Right forelimb (tissue), 1 donor: ENCODE measurements around the gene PBX3.
"Not testable (repeated sequence)": the region's sequence is repeated elsewhere in the genome, so short reads cannot be mapped to it uniquely, and the experiment has no call there.

ENCODE experiments used
- DNase-seq: peaks from one replicate; pipeline ENCODE4 v3.0.0-alpha.2; 2018

Gene PBX3

DNA sequence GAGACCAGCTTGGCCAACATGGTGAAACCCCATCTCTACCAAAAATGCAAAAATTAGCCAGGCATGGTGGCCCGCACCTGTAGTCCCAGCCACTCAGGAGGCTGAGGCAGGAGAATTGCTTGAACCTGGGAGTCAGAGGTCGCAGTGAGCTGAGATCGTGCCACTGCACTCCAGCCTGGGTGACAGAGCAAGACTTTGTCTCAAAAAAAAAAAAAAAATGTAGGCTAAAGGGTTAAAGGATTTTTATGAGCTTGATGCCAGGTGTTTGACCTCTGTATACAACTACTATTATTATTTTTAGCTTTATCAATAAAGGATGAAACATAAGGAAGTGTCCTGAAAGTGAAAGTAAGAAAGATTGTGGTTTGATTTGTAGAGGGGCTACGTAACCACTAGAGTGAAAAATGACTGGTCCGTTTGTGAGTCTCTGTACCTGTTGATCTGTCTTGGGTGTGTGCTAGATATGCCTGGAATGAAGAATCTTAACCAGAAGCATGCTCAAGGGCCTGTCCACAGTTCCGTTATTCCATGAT, 76.8 kb downstream of the PBX3 start:
- not testable (repeated sequence) for DNase-seq

DNA sequence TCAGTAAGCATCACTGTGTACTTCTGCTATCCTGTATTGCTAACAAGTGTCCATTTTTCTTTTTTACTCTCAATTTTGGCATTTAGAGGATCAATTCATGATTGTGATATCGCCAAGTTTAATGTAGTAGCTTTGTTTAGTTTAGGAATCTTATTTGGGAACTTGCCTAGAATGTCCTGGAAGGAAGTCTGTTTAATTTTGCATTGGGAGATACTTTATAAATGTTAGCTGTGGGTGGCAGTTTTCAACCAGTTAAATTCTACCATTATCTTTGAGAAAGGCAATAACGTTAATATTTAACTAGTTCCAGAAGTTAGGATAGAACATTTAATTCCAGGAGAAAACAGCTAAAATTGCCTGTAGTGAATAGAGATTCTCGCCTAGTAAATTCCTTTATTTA, 78.6 kb downstream of the PBX3 start:
- DNase-seq: no peak

DNA sequence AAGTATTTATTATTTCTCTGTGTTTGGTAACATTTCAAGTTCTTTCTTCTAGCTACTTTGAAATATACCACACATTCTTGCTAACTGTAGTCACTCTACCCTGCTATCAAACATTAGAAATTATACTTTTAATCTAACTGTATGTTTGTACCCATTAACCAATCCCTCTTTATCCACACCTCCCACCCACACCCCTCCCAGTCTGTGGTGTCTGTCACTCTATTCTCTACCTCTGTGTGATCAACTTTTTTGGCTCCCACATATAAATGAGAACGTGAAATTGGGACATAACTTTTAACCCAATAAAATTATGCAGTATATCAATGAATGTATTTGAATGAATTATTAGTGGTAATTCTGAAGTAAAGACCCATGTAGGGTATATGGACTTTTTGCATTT, 79.7 kb downstream of the PBX3 start:
- no peak for DNase-seq

DNA sequence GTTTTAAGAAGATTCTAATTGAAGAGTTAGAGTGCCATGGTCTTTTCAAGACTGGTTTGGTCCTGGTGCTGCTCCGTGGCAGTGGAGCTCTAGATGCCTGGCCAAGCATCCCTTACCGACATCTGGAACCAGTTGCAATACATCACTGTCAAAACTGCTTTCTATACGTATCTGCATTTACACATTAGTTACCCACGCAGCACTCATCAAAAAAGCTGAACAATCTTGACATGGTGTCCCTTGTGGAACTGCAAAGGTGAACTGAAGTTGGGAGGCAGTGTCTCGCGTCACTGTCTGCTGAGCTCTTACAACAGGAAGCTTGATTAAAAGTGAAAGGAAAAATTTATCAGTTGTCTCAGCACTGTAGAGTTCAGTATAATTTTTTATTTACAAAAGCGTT, 82.6 kb downstream of the PBX3 start:
- no peak for DNase-seq

DNA sequence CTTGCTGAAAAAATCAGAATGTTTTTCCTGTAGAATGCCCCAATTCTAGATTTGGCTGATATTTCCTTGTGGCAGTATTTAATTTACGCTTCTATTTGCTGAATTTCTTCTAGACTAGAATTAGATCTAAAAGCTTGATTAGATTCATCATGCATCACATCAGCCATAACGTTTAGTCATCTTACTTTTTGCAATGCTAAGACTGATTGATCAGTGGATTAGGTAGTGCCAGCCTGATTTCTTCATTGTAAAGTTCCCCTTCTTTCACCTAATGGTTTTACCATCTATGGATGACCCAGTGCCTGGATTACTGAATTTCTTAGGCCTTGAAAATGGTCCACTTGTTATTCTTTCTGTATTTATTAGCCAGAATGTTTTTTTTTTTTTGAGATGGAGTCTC, 83.9 kb downstream of the PBX3 start:
- DNase-seq: no peak

DNA sequence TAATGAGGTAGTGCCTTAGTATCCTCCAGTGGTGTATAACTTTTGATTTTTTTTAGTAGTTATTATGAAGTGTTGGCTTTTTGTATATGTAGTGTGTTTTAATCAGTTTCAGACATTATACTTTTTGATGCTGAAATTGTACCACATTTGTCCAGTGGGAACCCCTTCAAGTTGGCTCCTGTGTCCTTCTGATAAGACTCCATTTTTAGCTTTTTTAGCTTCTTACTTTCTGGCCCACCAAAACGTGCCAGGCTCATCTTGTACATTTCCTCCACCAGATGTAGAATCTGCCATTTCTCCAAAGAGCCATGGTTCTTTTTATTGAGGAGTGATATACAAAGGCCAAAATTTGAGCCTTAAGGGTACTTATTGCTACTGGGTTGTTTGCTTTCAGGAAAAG, 84.4 kb downstream of the PBX3 start:
- no peak for DNase-seq

DNA sequence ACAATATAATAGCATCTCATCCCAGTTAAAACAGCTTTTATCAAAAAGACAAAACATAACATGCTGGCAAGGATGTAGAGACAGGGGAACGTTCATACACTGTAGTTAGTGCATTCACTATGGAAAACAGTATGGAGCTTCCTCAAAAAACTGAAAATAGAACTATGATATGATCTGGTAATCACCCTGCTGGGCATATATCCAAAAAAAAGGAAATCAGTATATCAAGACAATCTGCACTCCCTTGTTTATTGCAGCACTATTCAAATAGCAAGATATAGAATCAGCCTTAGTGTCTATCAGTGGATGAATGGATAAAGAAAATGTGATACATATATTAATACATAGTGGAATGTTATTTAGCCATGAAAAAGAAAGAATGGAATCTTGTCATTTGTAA, 88.5 kb downstream of the PBX3 start:
- no peak for DNase-seq

DNA sequence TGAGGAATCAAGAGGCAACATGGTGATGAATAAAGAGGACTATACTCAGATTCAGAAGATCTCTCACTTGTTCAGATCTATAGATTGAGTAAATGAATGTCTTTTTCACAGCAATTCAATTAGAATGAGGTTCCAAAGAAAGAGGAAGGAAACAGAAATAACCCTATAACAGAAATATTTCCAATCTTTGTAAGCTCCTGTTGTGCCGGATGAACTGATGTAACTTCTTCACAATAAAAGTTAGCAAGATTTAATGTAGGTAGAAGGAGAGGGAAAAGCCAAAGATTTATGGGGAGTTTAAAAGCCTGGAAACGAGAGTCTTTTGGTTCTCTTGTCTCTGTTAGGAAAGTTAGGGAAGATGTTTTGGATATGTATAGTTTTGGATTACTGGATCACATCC, 92.1 kb downstream of the PBX3 start:
- no peak for DNase-seq

DNA sequence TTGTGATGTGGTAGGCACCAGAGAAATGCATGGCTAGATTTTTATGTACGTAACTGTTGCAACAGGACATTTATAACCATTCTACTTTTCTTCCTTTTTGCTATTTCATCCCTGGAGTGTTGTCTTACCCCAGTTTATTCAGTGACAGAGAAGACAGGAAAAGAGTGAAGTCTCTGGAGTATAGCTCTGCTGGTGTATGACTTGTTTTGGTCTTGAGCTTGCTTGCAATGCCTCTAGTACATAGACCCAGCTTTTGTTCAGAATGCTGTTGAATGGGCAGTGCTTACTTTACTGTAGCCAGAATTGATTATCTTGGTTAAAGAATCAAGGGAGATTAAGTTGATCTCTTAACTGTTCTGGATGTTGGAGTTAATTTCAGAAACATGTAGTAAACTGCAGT, 94.3 kb downstream of the PBX3 start:
- DNase-seq: no peak

DNA sequence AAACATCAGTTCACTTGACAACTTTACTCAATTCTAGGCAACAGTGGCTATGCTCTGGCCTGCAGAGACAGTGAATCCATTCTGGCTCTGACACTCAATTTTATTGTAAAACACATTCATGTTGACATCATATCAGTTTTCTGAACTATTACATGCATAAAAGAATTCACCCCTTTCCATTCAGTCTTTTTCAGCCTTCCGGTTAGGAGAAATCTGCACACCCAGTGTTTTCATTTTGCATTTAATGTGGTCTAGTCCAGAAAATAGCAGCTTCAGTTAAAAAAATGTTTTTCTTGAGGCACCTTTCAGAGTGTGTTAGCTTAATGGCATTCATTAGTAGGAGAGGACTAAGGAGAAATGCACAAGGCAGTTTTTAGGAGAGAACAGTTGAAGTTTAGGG, 95.1 kb downstream of the PBX3 start:
- DNase-seq: no peak

DNA sequence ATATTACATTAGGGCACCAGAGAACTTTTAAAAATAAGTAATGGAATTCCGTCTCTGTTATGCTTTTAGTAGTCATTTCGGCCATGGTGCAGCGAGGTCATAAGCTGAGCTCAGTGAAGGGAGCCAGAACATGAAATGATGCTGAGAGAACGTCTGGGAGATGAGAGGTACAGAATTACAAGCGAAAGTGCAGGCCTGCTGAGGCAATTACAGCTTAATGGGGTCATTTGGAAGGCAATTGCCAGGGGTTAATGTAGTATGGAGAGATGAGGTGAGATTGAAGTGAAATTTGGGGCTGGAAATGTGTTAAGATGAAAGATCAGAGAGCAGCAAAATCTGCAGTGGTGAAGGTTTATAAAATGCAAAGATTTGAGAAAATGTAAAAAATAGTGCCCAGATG, 96.5 kb downstream of the PBX3 start:
- DNase-seq: no peak

DNA sequence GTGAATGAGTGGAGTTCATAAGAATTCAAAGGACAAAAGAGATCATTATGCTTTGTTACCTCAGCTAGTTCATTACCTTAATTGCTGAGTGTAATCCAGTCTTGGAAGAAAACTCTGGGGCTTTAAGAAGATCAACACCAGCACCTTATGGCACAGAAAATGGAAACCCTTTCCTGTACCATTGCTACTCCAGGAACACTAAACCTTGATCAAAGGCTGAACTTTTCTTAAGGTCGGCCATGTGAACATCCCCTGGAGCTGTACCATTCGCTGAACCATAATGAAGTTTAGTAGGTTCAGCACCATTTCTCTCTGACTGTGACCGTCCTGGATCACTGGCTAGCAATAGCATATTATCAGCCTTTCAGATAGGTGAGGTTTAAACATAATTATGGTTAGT, 97.4 kb downstream of the PBX3 start:
- no peak for DNase-seq

DNA sequence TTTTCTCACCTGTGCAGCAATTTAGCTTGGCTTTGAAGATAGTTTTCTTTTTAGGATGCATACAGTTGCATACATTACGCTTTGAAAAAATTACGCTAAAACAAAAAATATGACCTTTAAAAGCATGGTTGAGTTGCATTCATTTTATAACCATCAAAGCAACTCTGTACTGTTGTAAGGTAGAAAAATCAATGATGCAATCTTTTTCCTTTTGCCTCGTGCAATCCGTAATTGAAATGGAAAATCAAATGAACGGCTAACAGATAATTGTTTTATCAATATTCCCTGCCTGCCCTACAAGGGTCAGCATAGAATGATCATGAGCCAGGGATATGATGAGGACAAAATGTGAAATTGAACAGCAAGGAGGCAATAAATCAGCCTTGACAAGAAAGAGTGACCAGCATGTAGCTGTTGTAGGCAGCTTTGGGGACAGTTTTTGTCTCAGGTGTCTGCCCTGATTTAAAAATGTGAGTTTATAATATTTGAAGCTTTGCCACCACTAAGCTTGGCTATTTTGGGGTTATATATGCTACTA, 98.2 kb downstream of the PBX3 start:
- DNase-seq: no peak

DNA sequence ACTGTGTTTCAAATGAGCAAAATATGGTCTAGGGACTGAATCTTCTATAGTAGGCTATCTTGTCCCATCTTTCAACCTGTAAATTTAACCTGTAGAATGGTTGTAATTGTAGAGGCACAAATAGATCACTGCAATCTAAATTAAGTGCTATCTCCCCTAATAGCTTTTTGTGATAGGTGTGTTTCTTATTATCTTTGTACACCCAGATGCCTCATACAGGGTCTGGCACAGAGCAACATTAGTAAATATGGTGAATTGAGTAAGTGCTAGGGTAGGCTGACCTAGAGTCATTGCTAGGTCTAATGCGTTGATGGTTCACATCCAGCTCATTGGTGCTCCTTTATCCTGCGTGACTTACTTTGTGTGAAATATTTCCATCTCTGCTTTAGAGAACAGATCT, 100.6 kb downstream of the PBX3 start:
- DNase-seq: no peak

DNA sequence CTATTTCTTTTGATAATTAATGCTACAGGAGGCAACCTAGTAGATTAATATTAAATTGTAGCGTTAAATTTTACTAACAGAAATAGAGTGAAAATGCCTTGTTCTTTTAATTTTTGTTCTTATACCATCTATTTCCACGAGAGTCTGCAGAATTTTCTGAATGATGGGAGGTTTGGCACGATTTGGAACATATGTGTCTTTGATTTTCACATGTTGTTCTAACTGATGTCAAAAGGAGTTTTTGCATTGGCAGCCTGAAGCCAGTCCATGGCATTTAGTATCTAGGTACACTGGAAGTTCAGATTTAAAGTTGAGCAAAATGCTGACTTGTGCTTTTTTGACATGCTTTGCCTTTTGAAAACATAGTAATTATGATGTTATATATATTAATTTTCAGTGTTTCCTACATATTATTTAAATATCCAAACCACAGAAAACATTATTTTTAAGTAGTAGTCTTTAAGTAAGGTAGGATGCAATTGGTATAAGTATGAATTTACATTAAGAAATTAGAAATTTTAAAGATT, 103.0 kb downstream of the PBX3 start:
- no peak for DNase-seq

DNA sequence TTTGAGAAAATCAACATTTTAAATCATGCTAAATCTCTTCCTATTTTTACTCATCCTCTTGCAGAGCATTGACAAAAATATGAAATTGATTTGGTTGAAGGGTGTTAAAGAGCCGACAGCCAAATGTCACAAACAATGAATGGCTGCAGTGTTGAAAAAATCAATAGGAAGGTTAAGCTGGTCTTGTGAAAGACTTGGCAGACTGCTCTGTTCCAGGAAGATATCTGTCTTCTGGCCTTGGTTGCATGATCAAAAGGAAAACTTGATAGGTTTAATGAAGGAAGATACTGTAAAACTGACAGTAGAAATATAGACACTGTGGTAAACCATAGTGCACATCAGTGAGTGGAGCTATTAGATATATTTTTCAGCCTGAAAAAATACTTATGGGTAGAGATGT, 103.6 kb downstream of the PBX3 start:
- no peak for DNase-seq

DNA sequence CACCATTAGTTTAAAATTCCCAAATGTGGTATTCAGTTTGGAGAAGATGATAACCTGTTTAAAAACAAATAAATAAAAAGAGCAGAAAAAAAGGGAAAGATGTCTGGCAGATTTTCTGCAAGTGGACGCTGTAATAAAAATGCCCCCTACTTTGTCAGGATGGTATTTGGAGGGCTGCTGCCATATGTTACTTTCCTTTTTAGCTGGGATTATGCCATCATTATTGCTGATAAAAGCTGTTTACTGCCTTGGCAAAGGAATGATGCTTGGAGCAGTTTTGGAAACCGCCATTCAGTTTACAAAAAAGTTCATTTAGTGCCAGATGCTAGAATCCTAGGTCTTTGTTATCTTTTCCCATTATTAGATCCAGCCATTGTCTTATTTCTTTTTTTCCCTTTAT, 104.8 kb downstream of the PBX3 start:
- no peak for DNase-seq

DNA sequence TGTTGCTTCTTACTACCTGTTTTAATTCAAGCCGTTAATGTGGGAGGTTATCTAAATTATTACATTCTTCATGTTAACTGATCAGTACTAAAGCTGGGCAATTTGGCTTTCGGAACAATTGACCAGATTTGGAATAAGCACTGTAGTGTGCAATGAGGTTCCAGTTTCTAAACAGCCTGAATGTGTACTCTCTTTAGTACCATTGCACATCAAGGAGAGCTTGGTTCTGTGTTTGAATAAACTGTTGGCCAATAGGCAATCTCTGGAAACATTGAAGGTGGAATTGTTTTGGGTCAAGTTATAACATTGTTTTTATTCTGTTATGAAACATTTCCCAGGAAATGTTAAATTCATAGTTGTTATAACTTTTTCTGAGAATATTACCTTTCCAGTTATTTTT, 105.2 kb downstream of the PBX3 start:
- DNase-seq: no peak

DNA sequence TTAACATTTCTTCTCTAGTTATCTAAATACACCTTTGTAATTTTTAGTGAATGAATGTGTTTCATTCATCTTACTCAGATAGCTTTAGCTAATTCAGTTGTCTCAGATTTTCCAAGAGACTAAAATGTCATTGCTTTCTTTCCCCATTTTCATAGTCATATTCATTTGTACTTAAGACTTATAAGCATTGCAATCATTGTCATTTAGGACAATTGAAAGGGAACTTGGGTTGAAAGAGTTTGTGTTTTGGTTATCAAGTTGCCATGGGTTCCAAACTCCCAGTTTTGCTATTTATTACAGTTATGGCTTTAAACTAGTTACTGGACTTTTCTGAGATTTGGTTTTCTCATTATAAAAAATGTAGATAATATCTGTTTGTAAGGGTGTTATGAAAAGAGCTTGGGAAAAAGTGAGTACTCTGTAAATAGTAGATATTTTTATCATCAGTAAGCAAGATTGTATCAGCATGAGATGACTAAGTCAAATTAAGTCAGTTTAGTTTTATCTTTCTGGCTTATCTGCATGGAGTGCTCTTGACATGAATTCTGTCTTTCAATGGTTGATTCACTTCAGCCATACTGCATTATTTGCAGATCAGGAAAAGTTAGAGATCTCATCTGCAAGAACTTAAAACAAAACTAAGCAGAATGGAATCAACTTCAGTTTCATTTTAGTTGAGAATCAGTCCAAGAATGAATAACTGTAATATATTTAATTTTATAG, 107.5 kb downstream of the PBX3 start:
- DNase-seq: no peak

DNA sequence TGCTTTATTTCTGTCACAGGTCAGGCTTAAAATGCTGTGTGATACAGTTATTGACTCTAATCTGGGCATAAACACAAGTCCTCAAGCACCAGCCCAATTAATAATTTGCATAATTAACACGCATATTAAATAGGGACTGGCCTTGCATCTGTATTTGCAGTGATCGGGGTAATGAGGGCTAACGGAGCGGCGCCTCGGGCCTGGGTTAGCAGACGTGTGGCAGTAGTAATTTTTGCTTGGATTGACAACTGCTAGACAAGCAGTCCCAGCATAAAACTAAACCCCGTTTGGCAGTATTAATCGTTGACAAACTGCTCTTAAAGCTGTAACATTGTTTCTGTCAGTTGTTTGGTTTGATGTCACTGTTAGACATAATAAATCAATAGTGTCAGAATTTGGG, 109.2 kb downstream of the PBX3 start:
- DNase-seq: no peak

DNA sequence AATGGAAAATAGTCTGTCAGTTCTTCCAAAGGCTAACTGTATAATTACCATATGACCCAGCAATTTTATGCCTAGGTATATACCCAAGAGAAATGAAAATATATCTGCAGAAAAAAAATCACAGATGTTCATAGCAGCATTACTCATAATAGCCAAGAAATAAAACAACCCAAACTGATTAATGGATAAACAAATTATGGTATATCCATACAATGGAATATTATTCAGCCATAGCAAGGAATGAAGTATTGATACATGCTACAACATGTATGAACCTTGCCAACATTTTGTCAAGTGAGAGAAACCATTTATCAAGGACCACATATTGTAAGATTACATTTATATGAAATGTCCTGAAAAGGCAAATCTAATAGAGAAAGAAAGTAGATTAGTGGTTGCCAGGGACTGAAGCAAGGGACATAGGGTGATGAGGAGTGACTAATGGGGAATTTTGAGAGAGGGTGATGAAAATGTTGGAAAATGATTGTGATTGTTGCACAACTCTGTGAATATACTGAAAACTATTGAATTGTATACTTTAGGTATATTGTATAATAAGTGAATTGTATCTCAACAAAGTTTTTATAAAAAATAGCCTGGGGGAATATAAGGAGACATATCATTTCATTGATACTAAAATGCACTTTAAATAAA, 114.4 kb downstream of the PBX3 start:
- no peak for DNase-seq

DNA sequence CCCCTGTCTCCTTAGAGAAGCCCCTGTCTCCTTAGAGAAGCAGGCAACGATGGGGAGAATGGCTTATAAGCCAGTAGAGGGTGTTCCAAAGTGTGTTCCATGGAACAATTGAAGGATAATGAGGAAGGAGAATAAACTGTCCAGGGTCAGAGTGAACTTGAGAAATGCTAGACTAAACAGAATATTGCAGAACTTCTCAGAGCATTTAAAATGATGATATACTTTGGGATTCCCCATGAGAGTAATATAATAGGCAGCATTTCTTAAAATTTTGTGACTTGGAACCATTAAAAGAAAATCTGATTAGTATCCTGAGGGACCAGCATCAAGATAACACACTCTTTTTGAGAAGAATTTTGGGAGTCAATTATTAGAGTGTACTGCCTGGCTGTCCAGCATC, 116.8 kb downstream of the PBX3 start:
- DNase-seq: no peak

DNA sequence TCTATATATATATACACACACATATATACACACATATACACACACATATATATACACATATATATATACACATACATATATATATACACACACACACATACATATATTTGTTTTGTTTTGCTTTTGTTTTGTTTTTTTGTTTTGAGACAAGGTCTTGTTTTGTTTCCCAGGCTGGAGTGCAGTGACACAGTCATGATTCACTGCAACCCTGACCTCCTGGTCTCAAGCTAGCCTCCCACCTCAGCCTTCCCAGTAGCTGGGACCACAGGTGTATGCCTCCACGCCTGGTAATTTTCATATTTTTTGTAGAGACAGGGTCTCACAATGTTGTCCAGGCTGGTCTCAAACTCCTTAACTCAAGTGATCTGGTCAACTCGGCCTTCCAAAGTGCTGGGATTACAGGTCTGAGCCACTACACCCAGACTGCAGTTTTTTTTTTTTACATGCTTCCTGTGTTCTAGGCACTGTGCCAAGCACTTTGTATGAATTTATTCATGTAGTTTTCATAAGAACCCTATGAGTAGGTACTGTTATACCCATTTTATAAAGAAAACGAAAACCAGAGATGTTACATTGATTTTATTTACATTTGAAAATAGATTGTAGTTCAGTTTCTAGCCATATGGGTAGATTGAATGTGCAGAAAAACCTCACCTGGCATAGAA, 120.7 kb downstream of the PBX3 start:
- no peak for DNase-seq

DNA sequence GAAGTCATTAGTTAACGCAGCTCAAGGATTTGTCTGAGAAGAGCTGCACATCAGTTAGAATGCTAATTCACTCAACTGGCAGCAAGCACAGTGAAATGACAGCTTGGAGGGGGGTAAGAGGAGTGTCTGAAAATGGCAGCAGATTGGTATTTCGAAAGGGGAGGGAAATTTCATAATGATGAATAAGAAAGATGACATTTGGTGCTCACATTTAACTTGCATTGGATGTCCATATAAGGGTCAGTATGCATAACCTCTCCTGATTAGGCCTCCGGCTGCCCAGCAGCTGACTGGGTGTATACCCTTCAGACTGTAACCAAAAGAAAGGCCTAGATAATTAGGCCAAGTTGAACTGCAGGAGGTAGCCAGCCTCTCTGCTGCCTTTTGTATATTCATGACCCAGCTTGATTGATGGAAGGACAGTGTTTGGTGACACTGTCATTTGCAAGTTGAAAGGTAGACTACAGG, 131.0 kb downstream of the PBX3 start:
- no peak for DNase-seq
